ENCODE measurements around the gene MISP3. TPM values are rescaled to one million over a fixed set of nuclear protein-coding genes. Genes with fewer than 3 reads are reported as not detected.

The MISP3 gene
- total RNA-seq, 2 experiments from 2014 or later: 0.45 to 0.96 TPM

GRCh38 chr19:14066134-14066533, 6.5 kb upstream of the MISP3 start:
- Mint-ChIP-seq H3K36me3 (ENCODE audit: low read depth) (no peaks in the 10 kb centered on the region), H3K4me3 (no peak overlapping the region), H3K27me3 (ENCODE audit: low read depth) (peaks cover 4% of the 10 kb centered on the region), H3K4me1 (ENCODE audit: low read depth) (no peaks in the 10 kb centered on the region), H3K9me3 (no peaks in the 10 kb centered on the region), H3K27ac (no peak overlapping the region)
- DNase-seq: no peak
- CTCF ChIA-PET: interaction anchor here (0.6 to 1.0 kb wide), 3 partner anchors 23 to 187 kb away, joined by 3 to 4 read pairs (median 3); no protein-coding TSS in a partner anchor
- intact Hi-C loops (cut with micrococcal nuclease): no loop called here

- intact Hi-C loops (cut with micrococcal nuclease): loop anchor here (5.0 kb wide), 1 partner anchor 118 kb away; the partner anchor contains the start of gene DCAF15
- no peak for DNase-seq
- Mint-ChIP-seq H3K4me1 (ENCODE audit: low read depth) (peaks cover 10% of the 10 kb centered on the region), H3K4me3 (no peak overlapping the region), H3K27me3 (ENCODE audit: low read depth) (peaks cover 4% of the 10 kb centered on the region), H3K9me3 (no peaks in the 10 kb centered on the region), H3K27ac (no peak overlapping the region), H3K36me3 (ENCODE audit: low read depth) (no peaks in the 10 kb centered on the region)
- CTCF ChIA-PET: interaction anchor here (0.6 to 4.6 kb wide), 11 partner anchors 8 to 292 kb away, joined by 3 to 55 read pairs (median 3); partner anchors contain the start of genes ASF1B and PALM3
Observed at GRCh38 chr19:14070268-14071050, 2.1 kb upstream of the MISP3 start.

GRCh38 chr19:14073261-14073924, 807 bp downstream of the MISP3 start:
- DNase-seq: peak; percentile 75
- Mint-ChIP-seq H3K4me3 (peak overlapping the region; percentile 80), H3K27me3 (ENCODE audit: low read depth) (peaks cover 4% of the 10 kb centered on the region), H3K9me3 (no peaks in the 10 kb centered on the region), H3K4me1 (ENCODE audit: low read depth) (peaks cover 10% of the 10 kb centered on the region), H3K27ac (no peak overlapping the region), H3K36me3 (ENCODE audit: low read depth) (no peaks in the 10 kb centered on the region)
- intact Hi-C loops (cut with micrococcal nuclease): loop anchor here (1.0 to 5.0 kb wide), 5 partner anchors 8 to 121 kb away; partner anchors contain the start of gene DCAF15
- CTCF ChIA-PET: interaction anchor here (0.7 to 2.4 kb wide), 16 partner anchors 9 to 194 kb away, joined by 3 to 13 read pairs (median 3); partner anchors contain the start of gene ASF1B

GRCh38 chr19:14073925-14074838, 1.6 kb downstream of the MISP3 start:
- Mint-ChIP-seq H3K4me1 (ENCODE audit: low read depth) (peaks cover 10% of the 10 kb centered on the region), H3K27ac (no peak overlapping the region), H3K9me3 (no peaks in the 10 kb centered on the region), H3K27me3 (ENCODE audit: low read depth) (peaks cover 4% of the 10 kb centered on the region), H3K4me3 (peak overlapping the region; percentile 80), H3K36me3 (ENCODE audit: low read depth) (no peaks in the 10 kb centered on the region)
- peak; percentile 40 for DNase-seq
- intact Hi-C loops (cut with micrococcal nuclease): loop anchor here (1.0 to 5.0 kb wide), 6 partner anchors 7 to 122 kb away; partner anchors contain the start of gene DCAF15
- CTCF ChIA-PET: interaction anchor here (0.6 to 2.4 kb wide), 15 partner anchors 8 to 195 kb away, joined by 3 to 13 read pairs (median 3); no protein-coding TSS in a partner anchor

- Mint-ChIP-seq H3K4me1 (ENCODE audit: low read depth) (peaks cover 18% of the 10 kb centered on the region), H3K36me3 (ENCODE audit: low read depth) (no peaks in the 10 kb centered on the region), H3K4me3 (no peak overlapping the region), H3K9me3 (no peaks in the 10 kb centered on the region), H3K27me3 (ENCODE audit: low read depth) (no peaks in the 10 kb centered on the region), H3K27ac (no peak overlapping the region)
- CTCF ChIA-PET: interaction anchor here (0.6 to 1.8 kb wide), 6 partner anchors 37 to 269 kb away, joined by 3 to 12 read pairs (median 4); partner anchors contain the start of gene NANOS3
- intact Hi-C loops (cut with micrococcal nuclease): no loop called here
- no peak for DNase-seq
Observed at GRCh38 chr19:14078411-14078810, 5.8 kb downstream of the MISP3 start.

- intact Hi-C loops (cut with micrococcal nuclease): loop anchor here (1.0 to 5.0 kb wide), 6 partner anchors 8 to 284 kb away; partner anchors contain the start of genes ASF1B, DCAF15, RFX1 and ZSWIM4
- Mint-ChIP-seq H3K4me3 (peak overlapping the region; percentile 95), H3K36me3 (ENCODE audit: low read depth) (no peaks in the 10 kb centered on the region), H3K27ac (peak overlapping the region; percentile 91), H3K4me1 (ENCODE audit: low read depth) (peaks cover 11% of the 10 kb centered on the region), H3K27me3 (ENCODE audit: low read depth) (no peaks in the 10 kb centered on the region), H3K9me3 (no peaks in the 10 kb centered on the region)
- peak; percentile 100 for DNase-seq
- CTCF ChIA-PET: interaction anchor here (0.9 to 1.9 kb wide), 7 partner anchors 22 to 202 kb away, joined by 3 to 5 read pairs (median 4); partner anchors contain the start of genes ASF1B and IL27RA
Observed at GRCh38 chr19:14080887-14081796, 8.6 kb downstream of the MISP3 start.

- no peaks in the 10 kb centered on the region for H3K36me3 Mint-ChIP-seq (ENCODE audit: low read depth)
- DNase-seq: peak; percentile 68
- peak overlapping the region; percentile 95 for H3K4me3 Mint-ChIP-seq
- CTCF ChIA-PET: interaction anchor here (0.6 to 1.4 kb wide), 7 partner anchors 8 to 202 kb away, joined by 3 to 6 read pairs (median 4); partner anchors contain the start of genes ASF1B and IL27RA
- H3K4me1 Mint-ChIP-seq (ENCODE audit: low read depth): peaks cover 11% of the 10 kb centered on the region
- intact Hi-C loops (cut with micrococcal nuclease): loop anchor here (1.0 to 5.0 kb wide), 6 partner anchors 9 to 285 kb away; partner anchors contain the start of genes ASF1B, DCAF15, RFX1 and ZSWIM4
- no peaks in the 10 kb centered on the region for H3K27me3 Mint-ChIP-seq (ENCODE audit: low read depth)
- H3K27ac Mint-ChIP-seq: peak overlapping the region; percentile 91
- no peaks in the 10 kb centered on the region for H3K9me3 Mint-ChIP-seq
Observed at GRCh38 chr19:14081797-14082674, 9.4 kb downstream of the MISP3 start.

- DNase-seq: no peak
- intact Hi-C loops (cut with micrococcal nuclease): loop anchor here (5.0 kb wide), 1 partner anchor 285 kb away; the partner anchor contains the start of gene ZSWIM4
- Mint-ChIP-seq H3K27ac (no peak overlapping the region), H3K4me1 (ENCODE audit: low read depth) (peaks cover 11% of the 10 kb centered on the region), H3K4me3 (peak overlapping the region; percentile 95), H3K9me3 (no peaks in the 10 kb centered on the region), H3K27me3 (ENCODE audit: low read depth) (no peaks in the 10 kb centered on the region), H3K36me3 (ENCODE audit: low read depth) (no peaks in the 10 kb centered on the region)
- CTCF ChIA-PET: interaction anchor here (1.0 to 1.4 kb wide), 4 partner anchors 11 to 202 kb away, joined by 3 to 6 read pairs (median 4); partner anchors contain the start of gene ASF1B
Observed at GRCh38 chr19:14082675-14082960, 10.0 kb downstream of the MISP3 start.

GRCh38 chr19:14085309-14085995, 12.9 kb downstream of the MISP3 start, which contains the start of gene C19orf67:
Gene C19orf67, minus strand, starts transcription at chr19:14085783. Its CDS starts 156 bp downstream, at chr19:14085627.
- Mint-ChIP-seq H3K4me3 (no peak within 1 kb of the TSS), H3K36me3 (ENCODE audit: low read depth) (peaks cover 9% of the 10 kb centered on the region), H3K27me3 (ENCODE audit: low read depth) (no peaks in the 10 kb centered on the region), H3K27ac (no peak within 1 kb of the TSS), H3K4me1 (ENCODE audit: low read depth) (peaks cover 20% of the 10 kb centered on the region), H3K9me3 (no peaks in the 10 kb centered on the region)
- DNase-seq: no peak
- intact Hi-C loops (cut with micrococcal nuclease): no loop called here
- CTCF ChIA-PET: interaction anchor here (1.1 kb wide), 1 partner anchor 51 kb away, joined by 4 read pairs; the partner anchor contains the start of gene ASF1B

Data from activated naive CD4-positive, alpha-beta T cell treated with anti-CD3 and anti-CD28 coated beads for 36 hours (primary cell).